Heart left ventricle (tissue), 13 donors: ENCODE results near the gene XPNPEP1.

ENCODE experiments used
- CTCF ChIP-seq, 12 donors: fragments of 200-600 bp; sonication (generic) in 4 of 12; IDR thresholded peaks; one replicate each; pipeline versions ENCODE4 v1.5.0 to v1.8.0; 2018 to 2022; ENCODE audit warnings: antibody characterized with exemption in 12 of 12, mild to moderate bottlenecking in 5 of 12
- POLR2A ChIP-seq, 2 donors: fragments of 450-650 bp; IDR thresholded peaks; one replicate each; pipeline ENCODE4 v1.6.1; 2017; ENCODE audit warnings: antibody characterized with exemption in 2 of 2, mild to moderate bottlenecking in 2 of 2, moderate library complexity in 2 of 2
- donor health status: ischemic (EF 13 %, LVEDD 7.1; RV severe dilation, severe dysfunction).
- donor health status: DM: no; HTN: yes; CAD: no.
- donor health status: DM: no; HTN: no; CAD: no.
- donor health status: ischemic (EF 25% LVEDD 6.9; RV normal size, moderate dysfunction).
- donor health status: ischemic (EF 25% LVEDD 5.7; RV mildly dilated, moderate dysfunction).
- donor health status: ischemic (EF 35%, LVEDD 5.7; RV mildly dilated, moderate dysfunction).
- donor health status: nonischemic (EF 11% LVEDD 7.7; RV severe dilation, severe dysfunction).
- donor health status: DM: yes; HTN: yes; CAD: no.
- donor health status: PGD.
- donor health status: ischemic (EF 29% LVEDD 5.4; RV normal size, mild dysfunction).
- donor health status: nonischemic (EF 23%, LVEDD 6.1; RV moderate dilation, normal function).

- TF ChIP-seq POLR2A (IDR thresholded peaks at IDR 0.05) (no peak), CTCF (IDR thresholded peaks at IDR 0.05) (no peak)
Observed at GRCh38 chr10:109926061-109926745, 2.9 kb upstream of the XPNPEP1 start.
